ENCODE measurements around the gene GMPPA.

GRCh38 chr2:219493086-219493485 lies 5.6 kb upstream of the GMPPA start:
- TF ChIP-seq CTCF (conservative IDR thresholded peaks at IDR 0.05; ENCODE audit: low read depth, low read length) (no peak), EZH2 (IDR thresholded peaks at IDR 0.05; ENCODE audit: low read length, unreplicated experiment) (no peak), EZH2phosphoT487 (IDR thresholded peaks at IDR 0.05; ENCODE audit: borderline replicate concordance, low read length) (no peak)

Measured in PC-3 (cell line).